Loucy (cell line): Measurements from ENCODE around the gene TRAF2.

Source experiments
- CTCF ChIP-seq: fragments of 200-600 bp; sonication (generic); conservative IDR thresholded peaks from 2 replicates; pipeline ENCODE4 v1.5.1; 2014; ENCODE audit warnings: mild to moderate bottlenecking, antibody characterized with exemption, low read length
- EZH2phosphoT487 ChIP-seq: fragments of 200-600 bp; IDR thresholded peaks from 2 replicates; pipeline ENCODE4 v1.6.1; 2018; ENCODE audit warnings: antibody characterized with exemption, mild to moderate bottlenecking, moderate library complexity, borderline replicate concordance

GRCh38 chr9:136876476-136876875 lies 9.8 kb upstream of the TRAF2 start:
- TF ChIP-seq CTCF = no peak
- TF ChIP-seq EZH2phosphoT487 = no peak
